K562 (cell line): ENCODE measurements around the gene NRSN2. TPM values are rescaled to one million over a fixed set of nuclear protein-coding genes. Genes with fewer than 3 reads are reported as not detected.
A peak's percentile ranks its signal among the peaks of the same experiment; 100 is the strongest.

Experiments
- BMI1 ChIP-seq: fragments of 150-350 bp; IDR thresholded peaks from 2 replicates; pipeline ENCODE4 v1.6.1; 2014; ENCODE audit warnings: low read length
- BRF1 ChIP-seq: IDR thresholded peaks from 3 replicates; pipeline ENCODE4 v1.6.1; 2011; ENCODE audit warnings: borderline replicate concordance, mild to moderate bottlenecking; ENCODE audit not compliant: insufficient read length; ENCODE audit errors: extremely low read depth
- CBX5 ChIP-seq: IDR thresholded peaks from 2 replicates; pipeline ENCODE4 v1.6.1; 2014; ENCODE audit warnings: low read depth, borderline replicate concordance
- CEBPG ChIP-seq, 3 experiments: fragments of 200-800 bp in 1 of 3; sonication (Bioruptor generic) in 1 of 3; sonication (generic) in 1 of 3; formaldehyde crosslinking in 1 of 3; IDR thresholded peaks in 2 of 3; conservative IDR thresholded peaks in 1 of 3; 2 replicates each; pipeline versions ENCODE4 v1.6.1 to v1.8.0; 2016 to 2022; ENCODE audit warnings: missing compliant biosample characterization in 2 of 3, missing genetic modification characterization in 2 of 3, mild to moderate bottlenecking in 1 of 3, missing genetic modification reagents in 1 of 3
- CSDE1 ChIP-seq, 2 experiments: fragments of 450-650 bp; IDR thresholded peaks; 2 replicates each; pipeline ENCODE4 v1.6.1; 2016; ENCODE audit warnings: mild to moderate bottlenecking in 1 of 2
- EGR1 ChIP-seq: fragments of 450-650 bp; conservative IDR thresholded peaks from 2 replicates; pipeline ENCODE4 v1.6.1; 2017; ENCODE audit warnings: mild to moderate bottlenecking
- ILK ChIP-seq: fragments of 450-650 bp; IDR thresholded peaks from 2 replicates; pipeline ENCODE4 v1.6.1; 2016; ENCODE audit warnings: missing genetic modification characterization, low read depth, mild to moderate bottlenecking, missing compliant biosample characterization, moderate library complexity, borderline replicate concordance
- KLF6 ChIP-seq: fragments of 250-450 bp; sonication (Bioruptor Pico); IDR thresholded peaks from 2 replicates; pipeline ENCODE4 v1.4.0; 2020; ENCODE audit warnings: mild to moderate bottlenecking, moderate library complexity, borderline replicate concordance
- NBN ChIP-seq: fragments of 450-650 bp; IDR thresholded peaks from 2 replicates; pipeline ENCODE4 v1.6.1; 2016; ENCODE audit warnings: low read depth, mild to moderate bottlenecking
- RB1 ChIP-seq: fragments of 450-650 bp; IDR thresholded peaks from 2 replicates; pipeline ENCODE4 v1.6.1; 2017; ENCODE audit warnings: low read depth, mild to moderate bottlenecking
- SETDB1 ChIP-seq: IDR thresholded peaks from one replicate; pipeline ENCODE4 v1.6.1; 2012; ENCODE audit warnings: low read length, control low read depth, inconsistent platforms
- SIN3B ChIP-seq: fragments of 450-650 bp; IDR thresholded peaks from 2 replicates; pipeline ENCODE4 v1.6.1; 2017; ENCODE audit warnings: low read depth, mild to moderate bottlenecking, moderate library complexity
- SRSF3 ChIP-seq: fragments of 200-400 bp; formaldehyde crosslinking; IDR thresholded peaks from 2 replicates; pipeline ENCODE4 v1.6.1; 2016; ENCODE audit warnings: mild to moderate bottlenecking, low read length, moderate library complexity; ENCODE audit not compliant: insufficient read depth
- TEAD4 ChIP-seq, 2 experiments: sonication (generic) in 1 of 2; formaldehyde crosslinking in 1 of 2; IDR thresholded peaks; 2 replicates each; pipeline versions ENCODE4 v1.6.1 to v1.8.0; 2012 to 2022; ENCODE audit warnings: borderline replicate concordance in 1 of 2, inconsistent platforms in 1 of 2, low read length in 1 of 2, mild to moderate bottlenecking in 1 of 2, missing genetic modification reagents in 1 of 2
- ZNF121 ChIP-seq: sonication (generic); formaldehyde crosslinking; conservative IDR thresholded peaks from 2 replicates; pipeline ENCODE4 v1.8.0; 2022; ENCODE audit warnings: missing genetic modification reagents
- ZNF165 ChIP-seq: fragments of 250-450 bp; sonication (Bioruptor Pico); IDR thresholded peaks from 2 replicates; pipeline ENCODE4 v1.4.0; 2020; ENCODE audit warnings: borderline replicate concordance
- ZNF175 ChIP-seq: fragments of 200-800 bp; sonication (Bioruptor generic); IDR thresholded peaks from 2 replicates; pipeline ENCODE4 v1.6.1; 2016; ENCODE audit warnings: low read depth, mild to moderate bottlenecking, missing genetic modification characterization, missing compliant biosample characterization
- ZNF184 ChIP-seq: sonication (generic); formaldehyde crosslinking; IDR thresholded peaks from 2 replicates; pipeline ENCODE4 v1.5.0; 2020; ENCODE audit warnings: missing genetic modification reagents
- ZNF324 ChIP-seq: fragments of 250-450 bp; sonication (Bioruptor Pico); IDR thresholded peaks from 2 replicates; pipeline ENCODE4 v1.4.0; 2020; ENCODE audit warnings: mild to moderate bottlenecking
- ZNF347 ChIP-seq: fragments of 450-650 bp; formaldehyde crosslinking; IDR thresholded peaks from 2 replicates; pipeline ENCODE4 v1.4.0; 2020; ENCODE audit warnings: low read depth, mild to moderate bottlenecking, moderate library complexity
- ZNF766 ChIP-seq: fragments of 200-800 bp; sonication (Bioruptor generic); conservative IDR thresholded peaks from 2 replicates; pipeline ENCODE4 v1.6.1; 2016; ENCODE audit warnings: missing genetic modification characterization, missing compliant biosample characterization
- polyA plus RNA-seq, 8 experiments: library from polyadenylated mRNA; depleted of rRNA in 4 of 8; stranded (reverse) in 5 of 8; unstranded in 3 of 8; fragments of >200 nt; fragmentation: Nextera tagmentation in 2 of 8; fragmentation: Illumina TruSeq in 1 of 8; extraction: Ambion mirVana in 2 of 8; extraction: Trizol in 1 of 8; gene quantifications; 2 replicates each; pipeline versions ENCODE4 v1.2.1 to v1.2.3, GENCODE V29; 2011 to 2014; ENCODE audit warnings: inconsistent platforms in 1 of 8, missing spikeins in 1 of 8
- total RNA-seq, 7 experiments: library from RNA; depleted of rRNA in 6 of 7; stranded (reverse); fragments of >200 nt in 6 of 7; fragmentation: Illumina TruSeq in 2 of 7; extraction: Trizol in 2 of 7; gene quantifications; 2 replicates each; pipeline versions ENCODE4 v1.2.1 to v1.2.3, GENCODE V29; 2011 to 2021; ENCODE audit warnings: low replicate concordance in 1 of 7
- TF ChIP-seq, protein P1 (sequence below): IDR thresholded peaks from 2 replicates; pipeline ENCODE4 v1.6.1; 2011; ENCODE audit warnings: borderline replicate concordance, low read depth, mild to moderate bottlenecking, moderate library complexity, low read length; ENCODE audit not compliant: insufficient read depth, poor library complexity, severe bottlenecking
- TF ChIP-seq, protein P2 (sequence below): fragments of 250-450 bp; sonication (Bioruptor Pico); IDR thresholded peaks from 2 replicates; pipeline ENCODE4 v1.8.0; 2021; ENCODE audit warnings: borderline replicate concordance, mild to moderate bottlenecking, moderate library complexity; ENCODE audit not compliant: poor library complexity, severe bottlenecking
- TF ChIP-seq, protein P3 (sequence below): fragments of 450-650 bp; formaldehyde crosslinking; IDR thresholded peaks from 2 replicates; pipeline ENCODE4 v1.4.0; 2020; ENCODE audit warnings: mild to moderate bottlenecking, mixed read lengths

The NRSN2 gene
- total and polyA plus RNA-seq, 9 of the 15 experiments (the other 6 are each of a cell fraction or from before 2014, with no cell fraction given) = 7.5 to 29.7 (median 11.1) TPM

DNA sequence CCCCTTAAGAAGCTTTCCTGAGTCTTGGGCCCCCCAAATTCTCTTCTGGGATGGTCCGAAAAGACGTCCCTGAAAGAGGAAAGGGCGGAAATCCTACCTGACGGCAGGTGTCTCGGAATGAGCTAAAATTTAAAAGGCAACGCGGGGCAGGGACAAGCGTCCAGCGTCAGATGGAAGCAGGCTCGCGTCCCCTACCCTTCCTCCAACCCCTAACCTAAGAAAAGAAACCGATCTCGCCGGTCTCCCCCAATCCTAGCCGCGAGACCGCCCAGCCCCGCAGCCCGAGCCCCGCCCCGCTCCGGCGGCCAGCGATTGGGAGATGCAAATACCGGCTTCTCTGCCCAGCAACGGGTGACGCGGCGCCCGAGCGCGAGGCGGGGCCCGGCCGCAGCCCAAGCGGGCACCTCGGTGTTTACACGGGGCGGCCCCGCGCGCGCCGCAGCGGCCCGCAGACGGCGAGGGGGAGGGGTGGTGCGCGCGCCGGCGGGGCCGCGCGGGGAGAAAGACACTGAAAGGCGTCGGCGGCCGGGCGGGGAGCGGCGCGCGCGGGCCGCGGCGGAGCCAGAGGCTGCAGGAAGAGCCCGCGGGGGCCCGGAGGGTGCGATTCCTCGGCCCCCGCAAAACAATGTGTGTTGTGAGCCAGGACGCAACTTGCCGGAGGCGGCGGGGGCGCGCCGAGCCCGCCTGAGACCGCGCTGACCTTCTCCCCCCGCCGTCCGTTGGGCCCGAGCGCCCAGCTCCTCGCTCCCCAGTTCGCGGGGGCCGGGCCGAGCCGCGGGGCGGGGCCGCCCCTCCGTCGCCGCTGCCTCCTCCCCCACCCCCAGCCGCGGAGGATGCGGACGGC, 21.6 kb upstream of the NRSN2 start, which contains the start of gene SOX12 (continued):
- TF ChIP-seq KLF6 (CRISPR knock-in tag) = no peak
- TF ChIP-seq ZNF175 (CRISPR knock-in tag) = peak; percentile 39; the same call in 1 of the 2 replicates
- TF ChIP-seq, protein P1, sequence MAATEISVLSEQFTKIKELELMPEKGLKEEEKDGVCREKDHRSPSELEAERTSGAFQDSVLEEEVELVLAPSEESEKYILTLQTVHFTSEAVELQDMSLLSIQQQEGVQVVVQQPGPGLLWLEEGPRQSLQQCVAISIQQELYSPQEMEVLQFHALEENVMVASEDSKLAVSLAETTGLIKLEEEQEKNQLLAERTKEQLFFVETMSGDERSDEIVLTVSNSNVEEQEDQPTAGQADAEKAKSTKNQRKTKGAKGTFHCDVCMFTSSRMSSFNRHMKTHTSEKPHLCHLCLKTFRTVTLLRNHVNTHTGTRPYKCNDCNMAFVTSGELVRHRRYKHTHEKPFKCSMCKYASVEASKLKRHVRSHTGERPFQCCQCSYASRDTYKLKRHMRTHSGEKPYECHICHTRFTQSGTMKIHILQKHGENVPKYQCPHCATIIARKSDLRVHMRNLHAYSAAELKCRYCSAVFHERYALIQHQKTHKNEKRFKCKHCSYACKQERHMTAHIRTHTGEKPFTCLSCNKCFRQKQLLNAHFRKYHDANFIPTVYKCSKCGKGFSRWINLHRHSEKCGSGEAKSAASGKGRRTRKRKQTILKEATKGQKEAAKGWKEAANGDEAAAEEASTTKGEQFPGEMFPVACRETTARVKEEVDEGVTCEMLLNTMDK = no peak
- no peak for TF ChIP-seq CSDE1 (IDR thresholded peaks at IDR 0.05)
- no peak for TF ChIP-seq ZNF165 (CRISPR knock-in tag)
- no peak for TF ChIP-seq NBN
- TF ChIP-seq BRF1 = no peak
- TF ChIP-seq CBX5 = no peak
- TF ChIP-seq SIN3B = no peak; the same call in 1 of the 2 replicates
- peak; percentile 78; the same call in 1 of the 2 replicates for TF ChIP-seq RB1
- TF ChIP-seq ZNF766 (CRISPR knock-in tag) = peak; percentile 82
- no peak for TF ChIP-seq ZNF324
- no peak for TF ChIP-seq SETDB1
- no peak for TF ChIP-seq ZNF121 (CRISPR knock-in tag)
- no peak for TF ChIP-seq ZNF184 (CRISPR knock-in tag)
- TF ChIP-seq TEAD4 (IDR thresholded peaks at IDR 0.05; ENCODE audit: low read length) = no peak
- TF ChIP-seq TEAD4 (CRISPR knock-in tag; IDR thresholded peaks at IDR 0.05; ENCODE audit: borderline replicate concordance) = no peak
- no peak for TF ChIP-seq ZNF347 (CRISPR knock-in tag)
- TF ChIP-seq SRSF3 = no peak
- TF ChIP-seq CEBPG (CRISPR knock-in tag; IDR thresholded peaks at IDR 0.05) = no peak
- TF ChIP-seq CEBPG (tag; conservative IDR thresholded peaks at IDR 0.05 in 1 of 2, IDR thresholded peaks at IDR 0.05 in 1 of 2) = no peak
- no peak for TF ChIP-seq BMI1
- TF ChIP-seq, protein P2, sequence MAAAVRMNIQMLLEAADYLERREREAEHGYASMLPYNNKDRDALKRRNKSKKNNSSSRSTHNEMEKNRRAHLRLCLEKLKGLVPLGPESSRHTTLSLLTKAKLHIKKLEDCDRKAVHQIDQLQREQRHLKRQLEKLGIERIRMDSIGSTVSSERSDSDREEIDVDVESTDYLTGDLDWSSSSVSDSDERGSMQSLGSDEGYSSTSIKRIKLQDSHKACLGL = no peak
- TF ChIP-seq, protein P3, sequence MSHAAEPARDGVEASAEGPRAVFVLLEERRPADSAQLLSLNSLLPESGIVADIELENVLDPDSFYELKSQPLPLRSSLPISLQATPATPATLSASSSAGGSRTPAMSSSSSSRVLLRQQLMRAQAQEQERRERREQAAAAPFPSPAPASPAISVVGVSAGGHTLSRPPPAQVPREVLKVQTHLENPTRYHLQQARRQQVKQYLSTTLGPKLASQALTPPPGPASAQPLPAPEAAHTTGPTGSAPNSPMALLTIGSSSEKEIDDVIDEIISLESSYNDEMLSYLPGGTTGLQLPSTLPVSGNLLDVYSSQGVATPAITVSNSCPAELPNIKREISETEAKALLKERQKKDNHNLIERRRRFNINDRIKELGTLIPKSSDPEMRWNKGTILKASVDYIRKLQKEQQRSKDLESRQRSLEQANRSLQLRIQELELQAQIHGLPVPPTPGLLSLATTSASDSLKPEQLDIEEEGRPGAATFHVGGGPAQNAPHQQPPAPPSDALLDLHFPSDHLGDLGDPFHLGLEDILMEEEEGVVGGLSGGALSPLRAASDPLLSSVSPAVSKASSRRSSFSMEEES (CRISPR knock-in tag) = no peak
- TF ChIP-seq EGR1 = peak; percentile 59
- TF ChIP-seq ILK (tag) = no peak
